K562 (cell line): ENCODE results near the gene WWTR1. TPM values are rescaled to one million over a fixed set of nuclear protein-coding genes. Genes with fewer than 3 reads are reported as not detected.

Experiments
- ATAC-seq: fragments of 200-7000 bp; cut with Tn5 transposase; 3 replicates; pipeline ENCODE4 v1.9.1; 2020; ENCODE audit warnings: moderate library complexity
- Bru-seq: library from RNA; stranded (reverse); fragments of 400-500 nt; gene quantifications from one replicate; lab custom pipeline; 2021; lab: Mats Ljungman, UMichigan
- BruChase-seq, 2 experiments: library from RNA; stranded (reverse); fragments of 400-500 nt; gene quantifications; one replicate each; lab custom pipeline; 2021; lab: Mats Ljungman, UMichigan
- BruUV-seq: library from RNA; stranded (reverse); fragments of 400-500 nt; replicated peaks from 2 replicates; lab custom pipeline; 2021; lab: Mats Ljungman, UMichigan
- CTCF ChIA-PET: fragments of 300-600 bp; formaldehyde crosslinking; extraction: SDS; loops from one replicate; lab custom pipeline; 2021; ENCODE audit warnings: low intra/inter-chr PET ratio; lab: Yijun Ruan, JAX
- POLR2A ChIA-PET: fragments of 300-600, 350-650 bp; sonication (Branson Sonifier 250); formaldehyde crosslinking; extraction: SDS; loops from one replicate; lab custom pipeline; 2021; ENCODE audit warnings: antibody characterized with exemption, inconsistent platforms; lab: Yijun Ruan, JAX
- DNase-seq, 4 experiments: peaks; one replicate each; pipeline versions ENCODE4 v3.0.0 to v3.0.0-alpha.2; 2011 to 2018; ENCODE audit warnings: low spot score in 3 of 4, mixed read lengths in 3 of 4; ENCODE audit errors: extremely low read depth in 1 of 4
- FAIRE-seq: peaks from 2 replicates; lab custom pipeline; 2011; peaks lifted over from hg19 to GRCh38; lab: Jason Lieb, UNC
- H2AFZ ChIP-seq: 2 replicates; pipeline ENCODE4 v1.6.0; 2011; ENCODE audit warnings: low read depth, low read length, control low read depth, inconsistent platforms
- H3K27ac ChIP-seq: fragments of 200-600 bp; 3 replicates; pipeline ENCODE4 v1.8.0; 2011; ENCODE audit warnings: low read depth, mild to moderate bottlenecking, control low read depth, inconsistent platforms, low read length, moderate library complexity, mixed read lengths; ENCODE audit errors: extremely low read depth
- H3K27me3 ChIP-seq, 2 experiments: fragments of 300-600 bp in 1 of 2; 2 replicates in 1 of 2; 3 replicates in 1 of 2; pipeline versions ENCODE4 v1.6.0 to v1.8.0; 2011; ENCODE audit warnings: inconsistent platforms in 2 of 2, low read length in 2 of 2, mild to moderate bottlenecking in 1 of 2, mixed read lengths in 1 of 2, moderate library complexity in 1 of 2; ENCODE audit not compliant: control insufficient read depth in 2 of 2, insufficient read depth in 2 of 2
- H3K36me3 ChIP-seq: fragments of 300-600 bp; 3 replicates; pipeline ENCODE4 v1.8.0; 2011; ENCODE audit warnings: mild to moderate bottlenecking, low read length, inconsistent platforms; ENCODE audit not compliant: control insufficient read depth, insufficient read depth
- H3K4me1 ChIP-seq, 2 experiments: fragments of 200-600 bp in 1 of 2; replicated peaks in 1 of 2; 2 replicates in 1 of 2; 3 replicates in 1 of 2; pipeline versions ENCODE4 v1.5.1 to v1.8.0; 2011; ENCODE audit warnings: inconsistent platforms in 2 of 2, low read length in 2 of 2, mild to moderate bottlenecking in 1 of 2, mixed read lengths in 1 of 2, moderate library complexity in 1 of 2; ENCODE audit not compliant: control insufficient read depth in 2 of 2, insufficient read depth in 2 of 2
- H3K4me2 ChIP-seq: 2 replicates; pipeline ENCODE4 v1.6.1; 2011; ENCODE audit warnings: low read length, control low read depth, inconsistent platforms, mixed read lengths; ENCODE audit not compliant: insufficient read depth
- H3K4me3 ChIP-seq: fragments of 200-600 bp; sonication (generic), shearing (Covaris generic); 2 replicates; pipeline ENCODE4 v1.5.1; 2016; ENCODE audit warnings: control low read depth, inconsistent platforms
- H3K79me2 ChIP-seq: fragments of 200-600 bp; 3 replicates; pipeline ENCODE4 v1.8.0; 2011; ENCODE audit warnings: low read length, inconsistent platforms; ENCODE audit not compliant: control insufficient read depth, insufficient read depth
- H3K9ac ChIP-seq, 2 experiments: 2 replicates each; pipeline versions ENCODE4 v1.6.0 to v1.6.1; 2011; ENCODE audit warnings: low read depth in 2 of 2, low read length in 2 of 2, control low read depth in 1 of 2, inconsistent platforms in 1 of 2, mild to moderate bottlenecking in 1 of 2, mixed read lengths in 1 of 2; ENCODE audit not compliant: insufficient read depth in 1 of 2
- H3K9me1 ChIP-seq: one replicate; pipeline ENCODE4 v1.6.0; 2011; ENCODE audit warnings: inconsistent platforms, mild to moderate bottlenecking, low read length, moderate library complexity; ENCODE audit not compliant: control insufficient read depth, insufficient read depth
- H3K9me3 ChIP-seq: replicated peaks from 2 replicates; pipeline ENCODE4 v1.5.1; 2011; ENCODE audit warnings: low read depth, low read length, inconsistent platforms; ENCODE audit not compliant: control insufficient read depth, insufficient read depth
- H4K20me1 ChIP-seq: replicated peaks from 2 replicates; pipeline ENCODE4 v1.6.1; 2011; ENCODE audit warnings: low read length, inconsistent platforms, mixed read lengths; ENCODE audit not compliant: control insufficient read depth, insufficient read depth
- CAMTA2 ChIP-seq: fragments of 250-450 bp; sonication (Bioruptor Pico); conservative IDR thresholded peaks from 2 replicates; pipeline ENCODE4 v1.5.1; 2022
- WGBS: fragments of 100-300 bp; shearing (Covaris generic); methylation state at CpG from one replicate; pipeline ENCODE4 v1.1.6; 2016; ENCODE audit warnings: low coverage, mixed read lengths; ENCODE audit not compliant: insufficient coverage; ENCODE audit errors: missing lambda C conversion rate; 5-methylcytosine and 5-hydroxymethylcytosine counted together
- in situ Hi-C: fragments of 300-500 bp; cut with MboI; formaldehyde crosslinking; loops from 4 replicates; pipeline ENCODE4 v1.15.0; 2018; ENCODE audit warnings: inconsistent platforms, mixed read lengths
- intact Hi-C: fragments of 100-400 bp; cut with micrococcal nuclease; formaldehyde crosslinking; loops from 2 replicates; pipeline ENCODE4 v1.14.2; 2022
- long read RNA-seq, 3 experiments: library from polyadenylated mRNA in 2 of 3; library from RNA in 1 of 3; unstranded in 2 of 3; stranded (forward) in 1 of 3; transcript quantifications; one replicate each; pipeline ENCODE4 v2.0.0, GENCODE V29; 2019 to 2022
- polyA minus RNA-seq, 3 experiments: library from RNA; depleted of rRNA, polyadenylated mRNA; stranded (reverse); fragments of >200 nt; gene quantifications; 2 replicates each; pipeline ENCODE4 v1.2.3, GENCODE V29; 2011
- polyA plus RNA-seq, 8 experiments: library from polyadenylated mRNA; depleted of rRNA in 4 of 8; stranded (reverse) in 5 of 8; unstranded in 3 of 8; fragments of >200 nt; fragmentation: Nextera tagmentation in 2 of 8; fragmentation: Illumina TruSeq in 1 of 8; extraction: Ambion mirVana in 2 of 8; extraction: Trizol in 1 of 8; gene quantifications; 2 replicates each; pipeline versions ENCODE4 v1.2.1 to v1.2.3, GENCODE V29; 2011 to 2014; ENCODE audit warnings: inconsistent platforms in 1 of 8, missing spikeins in 1 of 8
- total RNA-seq, 7 experiments: library from RNA; depleted of rRNA in 6 of 7; stranded (reverse); fragments of >200 nt in 6 of 7; fragmentation: Illumina TruSeq in 2 of 7; extraction: Trizol in 2 of 7; gene quantifications; 2 replicates each; pipeline versions ENCODE4 v1.2.1 to v1.2.3, GENCODE V29; 2011 to 2021; ENCODE audit warnings: low replicate concordance in 1 of 7
- TF ChIP-seq, protein P1 (sequence below): sonication (generic); formaldehyde crosslinking; IDR thresholded peaks from 2 replicates; pipeline ENCODE4 v1.8.1; 2023; ENCODE audit warnings: mild to moderate bottlenecking, missing genetic modification reagents

WWTR1 gene
- total RNA-seq (2011; cell fraction: chromatin; rRNA removed; ENCODE audit: low replicate concordance), result 0.12 and 0.44 TPM in 2 replicates
- total RNA-seq (2011; cell fraction: nucleolus; rRNA removed), result not detected in 2 replicates
- total RNA-seq (2011; cell fraction: nucleoplasm; rRNA removed), result 0.66 TPM in 1 of 2 replicates, not detected in the other
- total RNA-seq (2014; rRNA removed) (0.05 TPM in 1 of 2 replicates, not detected in the other), total RNA-seq (2014; rRNA removed; fragmentation: Illumina TruSeq; extraction: Trizol) (0.06 and 0.22 TPM in 2 replicates), total RNA-seq (2015; rRNA removed; fragmentation: Illumina TruSeq; extraction: Trizol) (0.04 TPM in 1 of 2 replicates, not detected in the other), total RNA-seq (2021) (0.47 and 0.60 TPM in 2 replicates), polyA plus RNA-seq (2011; rRNA removed) (0.32 and 0.89 TPM in 2 replicates), polyA plus RNA-seq (2014; fragmentation: Illumina TruSeq; extraction: Trizol) (0.06 and 0.21 TPM in 2 replicates), polyA plus RNA-seq (2014; fragmentation: Nextera tagmentation; extraction: Ambion mirVana) (1 to 10 TPM in 1 of 2 experiments, under 1 TPM in 1; 0.62 to 1.4 TPM), polyA plus RNA-seq (2014; rRNA removed) (0.34 and 1.5 TPM in 2 replicates), polyA minus RNA-seq (2011; rRNA and poly(A)+ RNA removed) (0.72 and 1.5 TPM in 2 replicates), Bru-seq, nascent RNA (percentile 17 among the genes with signal in this experiment), BruChase-seq, experiment 1, labeled RNA remaining after a 2-hour chase (percentile 24 among the genes with signal in this experiment), BruChase-seq, experiment 2, labeled RNA remaining after a 6-hour chase (percentile 25 among the genes with signal in this experiment)
- polyA plus RNA-seq (2011; cell fraction: cytosol; rRNA removed), result 0.52 and 0.94 TPM in 2 replicates
- polyA plus RNA-seq (2011; cell fraction: nucleus; rRNA removed), result 0.45 and 0.78 TPM in 2 replicates
- polyA plus RNA-seq (2012), result 0.14 and 0.21 TPM in 2 replicates
- polyA minus RNA-seq (2011; cell fraction: cytosol; rRNA and poly(A)+ RNA removed), result 1.1 and 2.0 TPM in 2 replicates
- polyA minus RNA-seq (2011; cell fraction: nucleus; rRNA and poly(A)+ RNA removed), result 0.67 and 1.2 TPM in 2 replicates
- long read RNA-seq, experiment 1, result 0 reads
- long read RNA-seq, experiment 2, partial matches to known transcripts, result 0 of 1 reads
- long read RNA-seq, experiment 2, other reads (novel, unspliced or antisense), result 1 of 1 reads
- long read RNA-seq, experiment 3, partial matches to known transcripts, result 0 of 1 reads
- long read RNA-seq, experiment 3, other reads (novel, unspliced or antisense), result 0 of 1 reads

DNA sequence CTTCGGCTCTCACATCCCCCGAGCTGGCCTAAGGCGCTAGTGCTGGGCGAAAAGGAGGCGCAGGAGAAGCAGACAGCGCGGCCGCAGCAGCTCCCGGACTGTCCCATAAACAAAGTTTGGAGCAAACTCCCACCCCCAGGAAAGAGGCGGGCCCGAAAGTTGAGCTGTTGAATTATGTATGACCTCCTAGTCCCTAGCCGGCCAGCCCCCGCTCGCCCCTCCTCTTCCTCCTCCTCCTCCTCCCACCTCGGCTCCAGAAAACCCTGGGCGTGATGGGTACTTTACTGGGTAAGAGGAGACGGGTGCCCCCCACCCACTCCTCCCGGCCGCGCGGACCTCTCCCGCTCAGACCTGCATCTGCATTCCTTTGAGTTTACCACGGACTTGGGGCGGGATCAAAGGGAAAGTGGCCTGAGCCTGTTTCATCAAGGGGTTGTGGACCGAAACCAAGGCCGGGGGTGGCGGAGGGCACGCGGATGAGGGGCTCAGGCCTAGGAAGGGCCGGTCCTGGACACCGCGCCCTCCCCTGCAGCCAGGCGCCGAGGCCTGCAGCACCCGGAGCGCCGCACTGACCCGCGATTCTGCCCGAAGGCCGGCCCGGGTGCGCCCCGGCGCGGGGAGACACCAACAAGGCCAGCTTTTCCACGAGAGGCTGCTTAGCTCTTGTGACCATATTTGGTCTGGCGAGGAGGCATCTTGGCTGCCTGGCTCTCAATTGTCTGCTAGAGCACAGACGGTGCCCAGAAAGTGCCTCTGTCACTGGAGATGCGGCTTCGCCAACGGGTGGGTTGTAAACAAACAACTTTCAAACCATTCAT is at the start of gene WWTR1:
WWTR1 (minus strand) TSS at position 100 of the 818 bp plus-strand sequence. CDS start 719 bp downstream, outside the sequence.
- BruUV-seq, result no TSS peak
- no peak for DNase-seq
- Histone ChIP-seq H3K27me3 (peaks cover 0 to 20% of the 10 kb centered on the region in 2 experiments; a peak in 2 of 5 replicates), H3K9me1 (no peaks in the 10 kb centered on the region), H3K36me3 (no peaks in the 10 kb centered on the region), H3K9me3 (no peaks in the 10 kb centered on the region), H4K20me1 (no peaks in the 10 kb centered on the region), H3K9ac (no peak within 1 kb of the TSS), H3K27ac (no peak within 1 kb of the TSS), H3K4me2 (no peak within 1 kb of the TSS), H3K4me1 (peaks cover 2 to 5% of the 10 kb centered on the region in 2 experiments; a peak in 3 of 5 replicates), H3K79me2 (no peaks in the 10 kb centered on the region), H3K4me3 (no peak within 1 kb of the TSS), H2AFZ (no peak within 1 kb of the TSS)
- POLR2A ChIA-PET, result no interaction called here
- no peak for FAIRE-seq
- ATAC-seq, result no peak
- in situ Hi-C loops (no loop called here), intact Hi-C loops (no loop called here)
- WGBS, result 61% methylated on average over 28 of the region's 52 CpGs
- TF ChIP-seq, protein P1, sequence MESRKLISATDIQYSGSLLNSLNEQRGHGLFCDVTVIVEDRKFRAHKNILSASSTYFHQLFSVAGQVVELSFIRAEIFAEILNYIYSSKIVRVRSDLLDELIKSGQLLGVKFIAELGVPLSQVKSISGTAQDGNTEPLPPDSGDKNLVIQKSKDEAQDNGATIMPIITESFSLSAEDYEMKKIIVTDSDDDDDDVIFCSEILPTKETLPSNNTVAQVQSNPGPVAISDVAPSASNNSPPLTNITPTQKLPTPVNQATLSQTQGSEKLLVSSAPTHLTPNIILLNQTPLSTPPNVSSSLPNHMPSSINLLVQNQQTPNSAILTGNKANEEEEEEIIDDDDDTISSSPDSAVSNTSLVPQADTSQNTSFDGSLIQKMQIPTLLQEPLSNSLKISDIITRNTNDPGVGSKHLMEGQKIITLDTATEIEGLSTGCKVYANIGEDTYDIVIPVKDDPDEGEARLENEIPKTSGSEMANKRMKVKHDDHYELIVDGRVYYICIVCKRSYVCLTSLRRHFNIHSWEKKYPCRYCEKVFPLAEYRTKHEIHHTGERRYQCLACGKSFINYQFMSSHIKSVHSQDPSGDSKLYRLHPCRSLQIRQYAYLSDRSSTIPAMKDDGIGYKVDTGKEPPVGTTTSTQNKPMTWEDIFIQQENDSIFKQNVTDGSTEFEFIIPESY (CRISPR knock-in tag), result 0 out of 2 replicates have a peak, but pooled peaks have one; percentile 22
- TF ChIP-seq CAMTA2 (CRISPR knock-in tag), result no peak
- CTCF ChIA-PET, result no interaction called here
